Measurements from ENCODE around the gene RBSN.

DNA sequence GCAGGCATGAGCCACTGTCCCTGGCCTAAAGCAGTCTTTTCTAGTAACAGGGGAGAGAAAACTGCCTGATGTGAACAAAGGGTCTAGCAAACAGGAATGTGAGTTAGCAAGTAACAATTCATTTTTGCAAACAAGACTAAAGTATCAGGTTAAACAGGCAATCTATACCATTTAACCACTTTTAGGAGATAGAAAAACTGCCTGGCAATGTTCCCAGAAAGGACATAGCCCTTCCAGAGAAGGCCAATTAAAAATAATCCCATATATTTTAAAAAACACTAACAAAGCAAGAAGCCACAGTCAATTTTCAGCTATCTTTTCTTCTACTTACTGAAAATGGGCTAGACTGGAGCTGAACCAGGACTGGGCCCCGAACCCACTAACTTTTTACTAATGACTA is 6.3 kb downstream of the RBSN start:
- TF ChIP-seq, protein P1, sequence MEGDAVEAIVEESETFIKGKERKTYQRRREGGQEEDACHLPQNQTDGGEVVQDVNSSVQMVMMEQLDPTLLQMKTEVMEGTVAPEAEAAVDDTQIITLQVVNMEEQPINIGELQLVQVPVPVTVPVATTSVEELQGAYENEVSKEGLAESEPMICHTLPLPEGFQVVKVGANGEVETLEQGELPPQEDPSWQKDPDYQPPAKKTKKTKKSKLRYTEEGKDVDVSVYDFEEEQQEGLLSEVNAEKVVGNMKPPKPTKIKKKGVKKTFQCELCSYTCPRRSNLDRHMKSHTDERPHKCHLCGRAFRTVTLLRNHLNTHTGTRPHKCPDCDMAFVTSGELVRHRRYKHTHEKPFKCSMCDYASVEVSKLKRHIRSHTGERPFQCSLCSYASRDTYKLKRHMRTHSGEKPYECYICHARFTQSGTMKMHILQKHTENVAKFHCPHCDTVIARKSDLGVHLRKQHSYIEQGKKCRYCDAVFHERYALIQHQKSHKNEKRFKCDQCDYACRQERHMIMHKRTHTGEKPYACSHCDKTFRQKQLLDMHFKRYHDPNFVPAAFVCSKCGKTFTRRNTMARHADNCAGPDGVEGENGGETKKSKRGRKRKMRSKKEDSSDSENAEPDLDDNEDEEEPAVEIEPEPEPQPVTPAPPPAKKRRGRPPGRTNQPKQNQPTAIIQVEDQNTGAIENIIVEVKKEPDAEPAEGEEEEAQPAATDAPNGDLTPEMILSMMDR (conservative IDR thresholded peaks at IDR 0.05 in 1 of 2, IDR thresholded peaks at IDR 0.05 in 1 of 2; ENCODE audit: extremely low read depth in 1 of 2, insufficient read depth in 1 of 2, low read depth in 1 of 2, low read length in 2 of 2): no peak
- no peak for TF ChIP-seq EZH2 (IDR thresholded peaks at IDR 0.05; ENCODE audit: borderline replicate concordance, low read length)
